ENCODE data around the gene HAUS1. TPM values are rescaled to one million over a fixed set of nuclear protein-coding genes. Genes with fewer than 3 reads are reported as not detected.

The HAUS1 gene
- total RNA-seq, 1 experiment from 2014 or later = 29.5 TPM

- intact Hi-C loops (cut with micrococcal nuclease; ENCODE audit: unreplicated experiment) = no loop called here
- H3K36me3 Mint-ChIP-seq (ENCODE audit: insufficient read depth, unreplicated experiment) = no peaks in the 10 kb centered on the region
- peaks cover 16% of the 10 kb centered on the region for H3K4me1 ChIP-seq
- no peak overlapping the region for H3K4me3 ChIP-seq (ENCODE audit: low read depth, low read length)
- H3K9me3 Mint-ChIP-seq (ENCODE audit: unreplicated experiment) = no peaks in the 10 kb centered on the region
- BruUV-seq (replicated peaks) = no TSS peak
- no peaks in the 10 kb centered on the region for H3K27me3 ChIP-seq (replicated peaks; ENCODE audit: control insufficient read depth, insufficient read depth, low read length)
- H3K27me3 Mint-ChIP-seq (ENCODE audit: insufficient read depth, unreplicated experiment) = no peaks in the 10 kb centered on the region
- H3K36me3 ChIP-seq (ENCODE audit: control insufficient read depth, insufficient read depth, low read length) = no peaks in the 10 kb centered on the region
- ChIA-PET POLR2A (no interaction called here), CTCF (no interaction called here)
- H3K4me1 Mint-ChIP-seq (ENCODE audit: low read depth, unreplicated experiment) = peaks cover 12% of the 10 kb centered on the region
- H3K27ac Mint-ChIP-seq (ENCODE audit: unreplicated experiment) = no peak overlapping the region
- H3K4me3 Mint-ChIP-seq (ENCODE audit: unreplicated experiment) = no peak overlapping the region
- H3K9me3 ChIP-seq = no peaks in the 10 kb centered on the region
- DNase-seq = no peak
- no peak for TF ChIP-seq CTCF (IDR thresholded peaks at IDR 0.05; ENCODE audit: insufficient read depth in 1 of 2, low read depth in 1 of 2, low read length in 1 of 2, severe bottlenecking in 1 of 2, unreplicated experiment in 1 of 2)
These were observed 48.4 kb upstream of the HAUS1 start for GRCh38 chr18:46055838-46056230.

- ChIA-PET CTCF (no interaction called here), POLR2A (no interaction called here)
- H3K4me3 Mint-ChIP-seq (ENCODE audit: unreplicated experiment) = no peak overlapping the region
- no peaks in the 10 kb centered on the region for H3K27me3 ChIP-seq (replicated peaks; ENCODE audit: control insufficient read depth, insufficient read depth, low read length)
- TF ChIP-seq CTCF (IDR thresholded peaks at IDR 0.05; ENCODE audit: insufficient read depth in 1 of 2, low read depth in 1 of 2, low read length in 1 of 2, severe bottlenecking in 1 of 2, unreplicated experiment in 1 of 2) = no peak
- no peak overlapping the region for H3K4me3 ChIP-seq (ENCODE audit: low read depth, low read length)
- H3K9me3 Mint-ChIP-seq (ENCODE audit: unreplicated experiment) = no peaks in the 10 kb centered on the region
- H3K36me3 Mint-ChIP-seq (ENCODE audit: insufficient read depth, unreplicated experiment) = no peaks in the 10 kb centered on the region
- intact Hi-C loops (cut with micrococcal nuclease; ENCODE audit: unreplicated experiment) = no loop called here
- no peaks in the 10 kb centered on the region for H3K27me3 Mint-ChIP-seq (ENCODE audit: insufficient read depth, unreplicated experiment)
- DNase-seq = no peak
- H3K4me1 ChIP-seq = no peaks in the 10 kb centered on the region
- no peaks in the 10 kb centered on the region for H3K36me3 ChIP-seq (ENCODE audit: control insufficient read depth, insufficient read depth, low read length)
- no peaks in the 10 kb centered on the region for H3K4me1 Mint-ChIP-seq (ENCODE audit: low read depth, unreplicated experiment)
- no TSS peak for BruUV-seq (replicated peaks)
- H3K9me3 ChIP-seq = no peaks in the 10 kb centered on the region
- no peak overlapping the region for H3K27ac Mint-ChIP-seq (ENCODE audit: unreplicated experiment)
These were observed 43.8 kb upstream of the HAUS1 start for GRCh38 chr18:46060359-46060841.

- intact Hi-C loops (cut with micrococcal nuclease; ENCODE audit: unreplicated experiment) = no loop called here
- no peak for TF ChIP-seq CTCF (IDR thresholded peaks at IDR 0.05; ENCODE audit: insufficient read depth in 1 of 2, low read depth in 1 of 2, low read length in 1 of 2, severe bottlenecking in 1 of 2, unreplicated experiment in 1 of 2)
- Mint-ChIP-seq H3K36me3 (ENCODE audit: insufficient read depth, unreplicated experiment) (no peaks in the 10 kb centered on the region), H3K4me3 (ENCODE audit: unreplicated experiment) (no peak overlapping the region), H3K27ac (ENCODE audit: unreplicated experiment) (no peak overlapping the region), H3K4me1 (ENCODE audit: low read depth, unreplicated experiment) (no peaks in the 10 kb centered on the region), H3K27me3 (ENCODE audit: insufficient read depth, unreplicated experiment) (no peaks in the 10 kb centered on the region), H3K9me3 (ENCODE audit: unreplicated experiment) (no peaks in the 10 kb centered on the region)
- CTCF ChIA-PET = interaction anchor here (0.5 to 0.6 kb wide), 2 partner anchors 88 to 140 kb away, joined by 3 to 6 read pairs; no protein-coding TSS in a partner anchor
- POLR2A ChIA-PET = no interaction called here
- DNase-seq = no peak
- no TSS peak for BruUV-seq (replicated peaks)
- no peaks in the 10 kb centered on the region for H3K9me3 ChIP-seq
- H3K4me3 ChIP-seq (ENCODE audit: low read depth, low read length) = no peak overlapping the region
- H3K4me1 ChIP-seq = no peaks in the 10 kb centered on the region
- no peaks in the 10 kb centered on the region for H3K36me3 ChIP-seq (ENCODE audit: control insufficient read depth, insufficient read depth, low read length)
- H3K27me3 ChIP-seq (replicated peaks; ENCODE audit: control insufficient read depth, insufficient read depth, low read length) = no peaks in the 10 kb centered on the region
These were observed 42.8 kb upstream of the HAUS1 start for GRCh38 chr18:46061387-46061786.
